Left ventricle myocardium inferior (tissue), 1 donor: ENCODE measurements around the gene AKIP1. TPM values are rescaled to one million over a fixed set of nuclear protein-coding genes. Genes with fewer than 3 reads are reported as not detected.
"Not testable (repeated sequence)": the region's sequence is repeated elsewhere in the genome, so short reads cannot be mapped to it uniquely, and the experiment has no call there.

ENCODE experiments used
- DNase-seq: peaks from one replicate; pipeline ENCODE4 v3.0.0-alpha.2; 2020
- H3K27ac ChIP-seq: fragments of 200-600 bp; replicated peaks from 2 replicates; pipeline ENCODE4 v1.8.0; 2021
- H3K27me3 ChIP-seq: fragments of 200-600 bp; 2 replicates; pipeline ENCODE4 v1.8.0; 2021; ENCODE audit warnings: low read depth
- H3K36me3 ChIP-seq: fragments of 200-600 bp; 2 replicates; pipeline ENCODE4 v1.8.0; 2021
- H3K4me1 ChIP-seq: fragments of 200-600 bp; 2 replicates; pipeline ENCODE4 v1.8.0; 2021
- H3K4me3 ChIP-seq: fragments of 200-600 bp; 2 replicates; pipeline ENCODE4 v1.8.0; 2021; ENCODE audit warnings: mild to moderate bottlenecking, moderate library complexity
- H3K9me3 ChIP-seq: fragments of 200-600 bp; replicated peaks from 2 replicates; pipeline ENCODE4 v1.8.0; 2021
- intact Hi-C: fragments of 100-400 bp; cut with micrococcal nuclease; formaldehyde crosslinking; loops from one replicate; pipeline ENCODE4 v1.11.0; 2022
- total RNA-seq: library from RNA; stranded (reverse); fragmentation: NEBNext Ultra II Directional; extraction: Animal tissue kit (Norgen Biotek cat#: 25700); gene quantifications from one replicate; pipeline ENCODE4 v1.2.1, GENCODE V29; 2021
- TF ChIP-seq, protein P1 (sequence below): fragments of 200-600 bp; IDR thresholded peaks from 2 replicates; pipeline ENCODE4 v1.8.0; 2021; ENCODE audit warnings: antibody characterized with exemption, mild to moderate bottlenecking, borderline replicate concordance
- donor health status: DM: no; HTN: yes; CAD: no; lungs with severe emphysema.

The AKIP1 gene
- total RNA-seq, 1 donor from 2014 or later: 30.1 TPM

DNA sequence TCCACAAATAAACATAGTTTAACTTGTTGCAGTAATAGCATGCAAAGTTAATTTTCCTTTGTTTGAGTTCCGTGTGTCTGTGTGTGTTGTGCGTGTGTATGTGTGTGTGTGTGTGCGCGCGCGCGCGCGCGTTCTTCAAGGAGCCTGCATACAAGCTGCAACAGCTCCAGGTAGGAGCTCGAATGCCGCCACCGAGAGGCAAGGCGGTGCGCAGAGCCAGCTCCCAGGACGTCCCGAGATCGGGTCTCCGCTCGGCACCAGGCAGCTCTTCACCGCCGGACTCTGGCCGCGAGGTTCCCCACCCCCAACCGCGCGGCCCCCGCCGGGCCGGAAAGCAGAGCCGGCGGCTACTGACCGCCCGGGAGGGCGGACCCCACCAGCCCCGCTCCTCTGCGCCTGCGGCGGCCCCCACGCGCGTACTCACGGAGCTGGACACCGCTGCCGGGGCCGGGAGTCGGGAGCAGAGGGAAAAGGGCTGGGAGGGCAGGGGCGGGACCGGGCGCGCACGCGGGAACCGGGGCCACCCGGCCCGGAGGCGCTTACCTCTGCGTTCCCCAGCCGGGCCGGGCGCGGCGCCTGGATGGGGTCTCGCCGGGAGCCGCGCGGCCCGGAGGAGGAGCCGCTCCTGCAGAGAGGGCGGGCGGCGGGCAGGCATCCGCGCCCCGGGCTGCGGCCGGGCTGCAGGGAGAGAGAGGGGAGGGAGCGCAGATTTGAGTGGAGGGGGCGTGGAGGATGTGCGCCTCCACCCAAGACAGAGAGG, 40.4 kb upstream of the AKIP1 start:
- H3K27ac ChIP-seq: peak overlapping the region; percentile 93
- no peaks in the 10 kb centered on the region for H3K9me3 ChIP-seq
- TF ChIP-seq, protein P1, sequence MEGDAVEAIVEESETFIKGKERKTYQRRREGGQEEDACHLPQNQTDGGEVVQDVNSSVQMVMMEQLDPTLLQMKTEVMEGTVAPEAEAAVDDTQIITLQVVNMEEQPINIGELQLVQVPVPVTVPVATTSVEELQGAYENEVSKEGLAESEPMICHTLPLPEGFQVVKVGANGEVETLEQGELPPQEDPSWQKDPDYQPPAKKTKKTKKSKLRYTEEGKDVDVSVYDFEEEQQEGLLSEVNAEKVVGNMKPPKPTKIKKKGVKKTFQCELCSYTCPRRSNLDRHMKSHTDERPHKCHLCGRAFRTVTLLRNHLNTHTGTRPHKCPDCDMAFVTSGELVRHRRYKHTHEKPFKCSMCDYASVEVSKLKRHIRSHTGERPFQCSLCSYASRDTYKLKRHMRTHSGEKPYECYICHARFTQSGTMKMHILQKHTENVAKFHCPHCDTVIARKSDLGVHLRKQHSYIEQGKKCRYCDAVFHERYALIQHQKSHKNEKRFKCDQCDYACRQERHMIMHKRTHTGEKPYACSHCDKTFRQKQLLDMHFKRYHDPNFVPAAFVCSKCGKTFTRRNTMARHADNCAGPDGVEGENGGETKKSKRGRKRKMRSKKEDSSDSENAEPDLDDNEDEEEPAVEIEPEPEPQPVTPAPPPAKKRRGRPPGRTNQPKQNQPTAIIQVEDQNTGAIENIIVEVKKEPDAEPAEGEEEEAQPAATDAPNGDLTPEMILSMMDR: no peak
- H3K4me3 ChIP-seq: peak overlapping the region; percentile 94
- peak; percentile 57 for DNase-seq
- peaks cover 72% of the 10 kb centered on the region for H3K4me1 ChIP-seq
- intact Hi-C loops: no loop called here
- no peaks in the 10 kb centered on the region for H3K36me3 ChIP-seq
- no peaks in the 10 kb centered on the region for H3K27me3 ChIP-seq

DNA sequence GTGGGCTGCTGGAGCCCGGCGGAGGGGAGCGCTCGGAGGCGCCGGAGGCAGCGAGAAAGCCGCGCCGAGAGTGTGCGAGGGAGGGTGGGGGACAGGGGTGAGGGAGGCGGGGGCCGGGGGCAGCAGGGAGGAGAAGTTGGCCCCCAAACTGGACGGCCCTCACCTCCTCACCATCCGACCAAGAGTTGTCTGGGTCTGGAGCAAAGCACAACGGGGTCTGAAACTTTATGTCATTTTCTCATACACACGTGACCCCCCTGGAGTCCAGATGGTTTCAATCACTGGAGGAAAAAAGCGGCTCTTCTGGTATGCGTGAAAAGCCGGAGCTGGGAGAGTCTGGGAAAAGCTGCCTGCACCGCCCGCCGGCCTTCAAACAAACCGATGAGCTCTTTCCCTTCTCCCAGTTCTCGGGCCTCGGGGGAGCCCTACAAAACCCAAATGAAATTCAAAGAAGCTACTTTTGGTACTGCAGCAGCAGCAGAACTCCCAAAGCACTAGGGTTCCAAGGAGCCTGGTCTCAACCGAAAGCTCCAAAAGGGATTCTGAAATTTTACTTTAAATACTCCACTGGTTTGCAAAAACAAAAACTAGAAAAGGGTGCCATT, 39.7 kb upstream of the AKIP1 start:
- H3K4me1 ChIP-seq: peaks cover 71% of the 10 kb centered on the region
- no peaks in the 10 kb centered on the region for H3K27me3 ChIP-seq
- H3K4me3 ChIP-seq: peak overlapping the region; percentile 94
- H3K9me3 ChIP-seq: no peaks in the 10 kb centered on the region
- TF ChIP-seq, protein P1: no peak
- DNase-seq: peak; percentile 76
- intact Hi-C loops: no loop called here
- no peaks in the 10 kb centered on the region for H3K36me3 ChIP-seq
- peak overlapping the region; percentile 93 for H3K27ac ChIP-seq

DNA sequence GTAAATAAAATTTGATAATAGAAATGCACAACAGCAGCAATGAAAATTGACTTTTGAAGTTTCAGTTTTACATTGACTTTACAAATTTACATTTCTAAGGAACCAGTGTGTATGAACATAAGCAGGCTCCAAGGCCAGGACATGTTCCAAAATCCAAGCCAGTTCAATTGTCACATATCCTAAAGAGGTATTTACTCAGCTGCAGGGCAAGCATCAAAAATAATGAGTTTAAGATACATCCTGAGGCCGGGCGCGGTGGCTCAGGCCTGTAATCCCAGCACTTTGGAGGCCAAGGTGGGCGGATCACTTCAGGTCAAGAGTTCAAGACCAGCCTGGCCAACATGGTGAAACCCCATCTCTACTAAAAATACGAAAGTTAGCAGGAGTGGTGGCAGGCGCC, 39.0 kb upstream of the AKIP1 start:
- H3K27ac ChIP-seq: peak overlapping the region; percentile 93
- H3K9me3 ChIP-seq: no peaks in the 10 kb centered on the region
- no peaks in the 10 kb centered on the region for H3K36me3 ChIP-seq
- intact Hi-C loops: no loop called here
- DNase-seq: no peak
- peaks cover 64% of the 10 kb centered on the region for H3K4me1 ChIP-seq
- H3K4me3 ChIP-seq: peak overlapping the region; percentile 94
- H3K27me3 ChIP-seq: no peaks in the 10 kb centered on the region
- TF ChIP-seq, protein P1: no peak

DNA sequence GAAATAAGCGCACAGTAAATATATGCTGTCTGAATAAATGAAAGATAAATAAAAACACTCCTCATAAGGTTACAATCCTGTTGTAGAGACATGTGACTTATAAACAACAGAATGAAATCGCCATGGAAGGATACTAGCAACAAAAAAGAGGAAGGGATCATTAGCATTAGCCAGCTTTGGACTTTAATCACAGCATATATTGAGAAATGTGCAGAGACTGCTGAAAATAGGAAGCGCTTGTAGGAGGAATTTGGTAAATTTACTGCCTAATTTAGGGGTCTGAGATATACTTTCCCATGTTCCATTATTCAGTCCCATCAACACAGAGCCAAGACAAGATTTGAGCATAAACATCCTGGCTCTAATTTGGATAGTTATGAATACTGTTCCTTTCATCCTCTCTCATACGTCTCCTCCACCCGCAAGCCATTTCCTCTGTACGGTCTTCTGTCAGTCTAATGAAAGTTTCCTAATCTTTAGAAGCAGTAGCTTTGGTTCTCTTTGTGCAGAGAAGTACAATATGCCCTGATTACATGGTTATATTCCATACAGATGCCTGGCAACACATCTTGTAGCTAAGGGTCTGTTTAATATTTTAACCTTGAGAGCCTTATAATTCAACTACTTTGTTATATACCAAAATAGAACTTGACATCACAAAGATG, 37.1 kb upstream of the AKIP1 start:
- Histone ChIP-seq H3K27me3 (no peaks in the 10 kb centered on the region), H3K36me3 (no peaks in the 10 kb centered on the region), H3K9me3 (no peaks in the 10 kb centered on the region), H3K4me1 (peaks cover 48% of the 10 kb centered on the region), H3K27ac (peak overlapping the region; percentile 41), H3K4me3 (no peak overlapping the region)
- intact Hi-C loops: no loop called here
- no peak for DNase-seq
- TF ChIP-seq, protein P1: no peak

DNA sequence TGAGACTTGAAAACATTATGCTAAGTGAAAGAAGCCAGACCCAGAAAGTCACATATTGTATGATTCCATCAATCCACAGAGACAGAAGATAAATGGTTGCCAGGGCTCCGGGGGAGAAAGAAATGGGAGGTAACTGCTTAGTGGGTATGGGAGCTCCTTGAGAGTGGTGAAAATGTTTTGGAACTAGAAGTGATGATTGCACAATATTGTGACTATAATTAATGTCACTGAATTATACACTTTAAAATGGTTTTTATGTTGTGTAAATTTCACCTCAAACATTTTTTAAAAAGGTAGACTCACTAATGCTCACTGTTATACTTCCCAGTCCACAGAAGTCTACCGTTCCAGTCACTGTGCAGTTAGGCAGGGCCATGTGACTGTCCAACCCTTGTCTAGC, 32.2 kb upstream of the AKIP1 start:
- no peak overlapping the region for H3K4me3 ChIP-seq
- no peaks in the 10 kb centered on the region for H3K36me3 ChIP-seq
- no peaks in the 10 kb centered on the region for H3K27me3 ChIP-seq
- TF ChIP-seq, protein P1: no peak
- no peak overlapping the region for H3K27ac ChIP-seq
- H3K4me1 ChIP-seq: peaks cover 8% of the 10 kb centered on the region
- DNase-seq: no peak
- no peaks in the 10 kb centered on the region for H3K9me3 ChIP-seq
- intact Hi-C loops: no loop called here

DNA sequence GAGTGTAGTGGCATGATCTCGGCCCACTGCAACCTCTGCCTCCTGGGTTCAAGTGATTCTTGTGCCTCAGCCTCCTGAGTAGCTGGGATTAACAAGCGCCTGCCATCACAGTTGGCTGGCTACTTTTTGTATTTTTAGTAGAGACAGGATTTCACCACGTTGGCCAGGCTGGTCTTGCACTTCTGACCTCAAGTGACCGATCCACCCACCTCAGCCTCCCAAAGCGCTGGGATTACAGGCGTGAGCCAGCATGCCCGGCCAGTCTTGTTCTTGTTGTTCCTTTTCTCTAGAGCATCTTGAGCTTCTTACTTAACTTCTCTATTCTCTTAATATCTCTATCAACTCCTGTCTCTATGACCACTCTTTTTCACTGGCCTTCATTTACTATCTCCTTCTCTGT, 29.4 kb upstream of the AKIP1 start:
- H3K4me3 ChIP-seq, H3K36me3 ChIP-seq, H3K4me1 ChIP-seq, DNase-seq, H3K9me3 ChIP-seq, intact Hi-C loops, H3K27me3 ChIP-seq, H3K27ac ChIP-seq: not testable (repeated sequence)
